ENCODE results near the gene PSMD1.

Gene PSMD1

GRCh38 chr2:231056453-231057416 is at the start of gene PSMD1:
PSMD1 (plus strand) TSS chr2:231056867; CDS start chr2:231057026, 159 bp downstream.
- Histone ChIP-seq H3K9me3 (ENCODE audit: control insufficient read depth in 2 of 2, low read length in 2 of 2) (no peaks in the 10 kb centered on the region), H3K4me1 (ENCODE audit: control insufficient read depth, insufficient read depth, low read length) (peaks cover 35% of the 10 kb centered on the region), H3K27ac (ENCODE audit: low read length) (peak within 1 kb of the TSS; percentile 80), H3K4me3 (ENCODE audit: low read length in 2 of 2) (peak within 1 kb of the TSS; percentile 87 to 99), H3K36me3 (ENCODE audit: control insufficient read depth in 2 of 2, insufficient read depth in 2 of 2, low read length in 2 of 2) (no peaks in the 10 kb centered on the region), H3K9ac (ENCODE audit: low read length in 2 of 2) (peak within 1 kb of the TSS; percentile 94 to 98), H3K27me3 (ENCODE audit: control insufficient read depth in 1 of 2, insufficient read depth in 2 of 2, low read length in 2 of 2) (no peaks in the 10 kb centered on the region)

- Histone ChIP-seq H3K4me3 (ENCODE audit: low read length in 2 of 2) (no peak overlapping the region), H3K27ac (ENCODE audit: low read length) (no peak overlapping the region), H3K27me3 (ENCODE audit: control insufficient read depth in 1 of 2, insufficient read depth in 2 of 2, low read length in 2 of 2) (peaks cover 0 to 13% of the 10 kb centered on the region in 2 donors), H3K36me3 (ENCODE audit: control insufficient read depth in 2 of 2, insufficient read depth in 2 of 2, low read length in 2 of 2) (no peaks in the 10 kb centered on the region), H3K9ac (ENCODE audit: low read length in 2 of 2) (no peak overlapping the region), H3K9me3 (ENCODE audit: control insufficient read depth in 2 of 2, low read length in 2 of 2) (no peaks in the 10 kb centered on the region), H3K4me1 (ENCODE audit: control insufficient read depth, insufficient read depth, low read length) (no peaks in the 10 kb centered on the region)
These were observed 49.2 kb upstream of the PSMD1 start for GRCh38 chr2:231007286-231008098.

- Histone ChIP-seq H3K27me3 (ENCODE audit: control insufficient read depth in 1 of 2, insufficient read depth in 2 of 2, low read length in 2 of 2) (peaks cover 0 to 11% of the 10 kb centered on the region in 2 donors), H3K27ac (ENCODE audit: low read length) (no peak overlapping the region), H3K36me3 (ENCODE audit: control insufficient read depth in 2 of 2, insufficient read depth in 2 of 2, low read length in 2 of 2) (no peaks in the 10 kb centered on the region), H3K4me1 (ENCODE audit: control insufficient read depth, insufficient read depth, low read length) (no peaks in the 10 kb centered on the region), H3K9ac (ENCODE audit: low read length in 2 of 2) (no peak overlapping the region), H3K9me3 (ENCODE audit: control insufficient read depth in 2 of 2, low read length in 2 of 2) (no peaks in the 10 kb centered on the region), H3K4me3 (ENCODE audit: low read length in 2 of 2) (no peak overlapping the region)
These were observed 48.5 kb upstream of the PSMD1 start for GRCh38 chr2:231008131-231008530.

GRCh38 chr2:231009236-231009919 is 47.3 kb upstream of the PSMD1 start:
- no peak overlapping the region for H3K27ac ChIP-seq (ENCODE audit: low read length)
- H3K4me3 ChIP-seq (ENCODE audit: low read length in 2 of 2) = no peak overlapping the region
- no peaks in the 10 kb centered on the region for H3K4me1 ChIP-seq (ENCODE audit: control insufficient read depth, insufficient read depth, low read length)
- H3K9me3 ChIP-seq (ENCODE audit: control insufficient read depth in 2 of 2, low read length in 2 of 2) = no peaks in the 10 kb centered on the region
- H3K27me3 ChIP-seq (ENCODE audit: control insufficient read depth in 1 of 2, insufficient read depth in 2 of 2, low read length in 2 of 2) = peaks cover 0 to 11% of the 10 kb centered on the region in 2 donors
- H3K9ac ChIP-seq (ENCODE audit: low read length in 2 of 2) = no peak overlapping the region
- H3K36me3 ChIP-seq (ENCODE audit: control insufficient read depth in 2 of 2, insufficient read depth in 2 of 2, low read length in 2 of 2) = no peaks in the 10 kb centered on the region

GRCh38 chr2:231010201-231010730 is 46.4 kb upstream of the PSMD1 start:
- Histone ChIP-seq H3K27ac (ENCODE audit: low read length) (no peak overlapping the region), H3K9ac (ENCODE audit: low read length in 2 of 2) (no peak overlapping the region), H3K4me1 (ENCODE audit: control insufficient read depth, insufficient read depth, low read length) (no peaks in the 10 kb centered on the region), H3K27me3 (ENCODE audit: control insufficient read depth in 1 of 2, insufficient read depth in 2 of 2, low read length in 2 of 2) (peaks cover 0 to 13% of the 10 kb centered on the region in 2 donors), H3K9me3 (ENCODE audit: control insufficient read depth in 2 of 2, low read length in 2 of 2) (no peaks in the 10 kb centered on the region), H3K36me3 (ENCODE audit: control insufficient read depth in 2 of 2, insufficient read depth in 2 of 2, low read length in 2 of 2) (no peaks in the 10 kb centered on the region), H3K4me3 (ENCODE audit: low read length in 2 of 2) (no peak overlapping the region)

GRCh38 chr2:231011526-231011925 is 45.1 kb upstream of the PSMD1 start:
- Histone ChIP-seq H3K27me3 (ENCODE audit: control insufficient read depth in 1 of 2, insufficient read depth in 2 of 2, low read length in 2 of 2) (peaks cover 0 to 13% of the 10 kb centered on the region in 2 donors), H3K9me3 (ENCODE audit: control insufficient read depth in 2 of 2, low read length in 2 of 2) (no peaks in the 10 kb centered on the region), H3K36me3 (ENCODE audit: control insufficient read depth in 2 of 2, insufficient read depth in 2 of 2, low read length in 2 of 2) (no peaks in the 10 kb centered on the region), H3K9ac (ENCODE audit: low read length in 2 of 2) (no peak overlapping the region), H3K4me3 (ENCODE audit: low read length in 2 of 2) (no peak overlapping the region), H3K4me1 (ENCODE audit: control insufficient read depth, insufficient read depth, low read length) (no peaks in the 10 kb centered on the region), H3K27ac (ENCODE audit: low read length) (no peak overlapping the region)

- Histone ChIP-seq H3K27ac (ENCODE audit: low read length) (no peak overlapping the region), H3K4me3 (ENCODE audit: low read length in 2 of 2) (no peak overlapping the region), H3K36me3 (ENCODE audit: control insufficient read depth in 2 of 2, insufficient read depth in 2 of 2, low read length in 2 of 2) (no peaks in the 10 kb centered on the region), H3K27me3 (ENCODE audit: control insufficient read depth in 1 of 2, insufficient read depth in 2 of 2, low read length in 2 of 2) (peaks cover 0 to 13% of the 10 kb centered on the region in 2 donors), H3K4me1 (ENCODE audit: control insufficient read depth, insufficient read depth, low read length) (no peaks in the 10 kb centered on the region), H3K9me3 (ENCODE audit: control insufficient read depth in 2 of 2, low read length in 2 of 2) (no peaks in the 10 kb centered on the region), H3K9ac (ENCODE audit: low read length in 2 of 2) (no peak overlapping the region)
These were observed 44.2 kb upstream of the PSMD1 start for GRCh38 chr2:231012463-231012862.

GRCh38 chr2:231013820-231014219 is 42.8 kb upstream of the PSMD1 start:
- Histone ChIP-seq H3K27me3 (ENCODE audit: control insufficient read depth in 1 of 2, insufficient read depth in 2 of 2, low read length in 2 of 2) (peaks cover 0 to 10% of the 10 kb centered on the region in 2 donors), H3K9me3 (ENCODE audit: control insufficient read depth in 2 of 2, low read length in 2 of 2) (no peaks in the 10 kb centered on the region), H3K4me3 (ENCODE audit: low read length in 2 of 2) (no peak overlapping the region), H3K36me3 (ENCODE audit: control insufficient read depth in 2 of 2, insufficient read depth in 2 of 2, low read length in 2 of 2) (no peaks in the 10 kb centered on the region), H3K27ac (ENCODE audit: low read length) (no peak overlapping the region), H3K4me1 (ENCODE audit: control insufficient read depth, insufficient read depth, low read length) (no peaks in the 10 kb centered on the region), H3K9ac (ENCODE audit: low read length in 2 of 2) (no peak overlapping the region)

- no peak overlapping the region for H3K4me3 ChIP-seq (ENCODE audit: low read length in 2 of 2)
- H3K9me3 ChIP-seq (ENCODE audit: control insufficient read depth in 2 of 2, low read length in 2 of 2) = no peaks in the 10 kb centered on the region
- peaks cover 0 to 10% of the 10 kb centered on the region in 2 donors for H3K27me3 ChIP-seq (ENCODE audit: control insufficient read depth in 1 of 2, insufficient read depth in 2 of 2, low read length in 2 of 2)
- H3K9ac ChIP-seq (ENCODE audit: low read length in 2 of 2) = no peak overlapping the region
- H3K27ac ChIP-seq (ENCODE audit: low read length) = no peak overlapping the region
- no peaks in the 10 kb centered on the region for H3K36me3 ChIP-seq (ENCODE audit: control insufficient read depth in 2 of 2, insufficient read depth in 2 of 2, low read length in 2 of 2)
- H3K4me1 ChIP-seq (ENCODE audit: control insufficient read depth, insufficient read depth, low read length) = no peaks in the 10 kb centered on the region
These were observed 41.2 kb upstream of the PSMD1 start for GRCh38 chr2:231015478-231015877.

- Histone ChIP-seq H3K9ac (ENCODE audit: low read length in 2 of 2) (no peak overlapping the region), H3K4me3 (ENCODE audit: low read length in 2 of 2) (no peak overlapping the region), H3K4me1 (ENCODE audit: control insufficient read depth, insufficient read depth, low read length) (no peaks in the 10 kb centered on the region), H3K9me3 (ENCODE audit: control insufficient read depth in 2 of 2, low read length in 2 of 2) (no peaks in the 10 kb centered on the region), H3K27me3 (ENCODE audit: control insufficient read depth in 1 of 2, insufficient read depth in 2 of 2, low read length in 2 of 2) (peaks cover 0 to 10% of the 10 kb centered on the region in 2 donors), H3K36me3 (ENCODE audit: control insufficient read depth in 2 of 2, insufficient read depth in 2 of 2, low read length in 2 of 2) (no peaks in the 10 kb centered on the region), H3K27ac (ENCODE audit: low read length) (no peak overlapping the region)
These were observed 40.7 kb upstream of the PSMD1 start for GRCh38 chr2:231015926-231016325.

All from stomach smooth muscle (tissue), 2 donors.